Kidney glomerular epithelial cell (primary cell): ENCODE data around the gene ZNF664.
A peak's percentile ranks its signal among the peaks of the same experiment; 100 is the strongest.
"Not testable (repeated sequence)": the region's sequence is repeated elsewhere in the genome, so short reads cannot be mapped to it uniquely, and the experiment has no call there.

Experiments used
- DNase-seq: peaks from one replicate; lab custom pipeline; 2025; lab: John Stamatoyannopoulos, UW

Gene ZNF664

GRCh38 chr12:123941624-123942237 lies 31.3 kb upstream of the ZNF664 start:
- DNase-seq, result no peak

- DNase-seq, result peak; percentile 63
Observed at GRCh38 chr12:123942238-123942653, 30.8 kb upstream of the ZNF664 start.

- no peak for DNase-seq
Observed at GRCh38 chr12:123942911-123943648, 29.9 kb upstream of the ZNF664 start.

- no peak for DNase-seq
Observed at GRCh38 chr12:123943816-123944215, 29.2 kb upstream of the ZNF664 start.

GRCh38 chr12:123944696-123945095 lies 28.3 kb upstream of the ZNF664 start:
- no peak for DNase-seq

- no peak for DNase-seq
Observed at GRCh38 chr12:123945287-123946151, 27.5 kb upstream of the ZNF664 start.

GRCh38 chr12:123946152-123946515 lies 26.9 kb upstream of the ZNF664 start:
- DNase-seq, result no peak

DNA sequence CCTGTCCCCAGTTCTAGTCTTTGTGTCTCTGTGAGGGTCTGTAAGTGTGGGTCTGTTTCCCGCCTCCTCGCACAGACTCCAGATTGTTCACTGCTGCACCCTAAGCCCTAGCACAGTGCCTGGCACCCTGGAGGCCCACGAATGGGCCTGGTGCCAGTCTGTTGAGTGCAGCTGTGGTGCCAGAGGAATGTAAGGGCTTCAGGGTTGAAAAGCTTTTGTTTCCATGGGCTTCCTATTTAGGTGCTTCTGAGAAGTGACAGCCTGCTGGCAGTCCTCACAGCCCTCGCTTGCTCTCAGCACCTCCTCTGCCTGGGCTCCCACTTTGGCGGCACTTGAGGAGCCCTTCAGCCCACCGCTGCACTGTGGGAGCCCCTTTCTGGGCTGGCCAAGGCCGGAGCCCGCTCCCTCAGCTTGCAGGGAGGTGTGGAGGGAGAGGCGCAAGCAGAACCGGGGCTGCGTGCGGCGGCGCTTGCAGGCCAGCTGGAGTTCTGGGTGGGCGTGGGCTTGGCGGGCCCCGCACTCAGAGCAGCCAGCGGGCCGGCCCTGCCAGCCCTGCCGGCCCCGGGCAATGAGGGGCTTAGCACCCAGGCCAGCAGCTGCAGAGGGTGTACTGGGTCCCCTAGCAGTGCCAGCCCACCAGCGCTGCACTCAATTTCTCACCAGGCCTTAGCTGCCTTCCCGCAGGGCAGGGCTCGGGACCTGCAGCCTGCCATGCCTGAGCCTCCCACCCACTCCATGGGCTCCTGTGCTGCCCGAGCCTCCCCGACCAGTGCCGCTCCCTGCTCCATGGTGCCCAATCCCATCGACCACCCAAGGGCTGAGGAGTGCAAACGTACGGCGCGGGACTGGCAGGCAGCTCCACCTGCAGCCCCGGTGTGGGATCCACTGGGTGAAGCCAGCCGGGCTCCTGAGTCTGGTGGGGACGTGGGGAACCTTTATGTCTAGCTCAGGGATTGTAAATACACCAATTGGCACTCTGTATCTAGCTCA lies 26.2 kb upstream of the ZNF664 start:
- not testable (repeated sequence) for DNase-seq

GRCh38 chr12:123947531-123947930 lies 25.5 kb upstream of the ZNF664 start:
- not testable (repeated sequence) for DNase-seq

GRCh38 chr12:123948401-123948795 lies 24.6 kb upstream of the ZNF664 start:
- no peak for DNase-seq

DNA sequence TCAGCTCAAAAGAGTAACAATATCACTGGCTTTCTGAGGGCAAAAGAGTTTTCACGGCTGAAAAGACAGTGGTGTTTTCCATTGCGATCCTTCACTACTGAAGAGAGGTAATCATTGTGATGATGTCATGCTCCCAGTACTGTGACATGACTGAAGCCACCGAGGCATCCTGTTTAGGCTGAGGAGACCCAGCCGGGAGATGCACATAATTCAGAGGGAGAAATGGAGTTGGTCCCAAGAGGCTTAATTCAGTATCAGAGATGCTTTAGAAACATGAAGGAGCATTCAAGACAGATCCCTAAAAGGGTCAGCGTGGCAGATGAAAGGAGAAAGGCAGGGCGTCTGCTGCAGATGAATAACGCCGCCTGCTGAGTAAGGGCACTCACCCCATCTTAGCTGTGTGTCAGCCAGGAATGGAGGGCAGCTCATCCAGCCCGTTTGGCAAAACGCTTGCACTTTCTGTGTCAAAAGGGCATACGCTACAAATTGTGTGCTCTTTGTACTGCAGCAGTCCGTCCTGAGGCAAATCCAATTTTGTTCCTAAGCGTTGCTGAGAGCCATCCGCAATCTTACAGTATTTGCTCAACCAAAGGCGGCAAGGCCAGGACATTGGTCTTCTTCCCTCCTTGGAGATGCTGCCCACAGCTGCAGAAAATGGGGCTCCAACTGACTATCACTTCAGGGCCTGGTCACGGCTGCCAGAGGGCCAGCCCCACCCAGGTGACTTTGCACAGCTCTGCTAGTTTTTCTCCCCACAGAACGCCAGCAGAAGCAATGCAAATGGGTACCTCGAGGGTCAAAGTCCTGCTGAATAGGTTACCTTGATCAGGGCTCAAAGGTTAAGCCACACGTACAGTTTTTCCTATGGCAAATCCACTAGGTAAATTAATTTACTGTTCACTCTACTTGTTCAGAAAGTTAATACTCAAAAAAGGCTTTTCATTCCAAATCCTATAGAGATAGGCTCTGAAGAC lies 23.9 kb upstream of the ZNF664 start:
- no peak for DNase-seq

- no peak for DNase-seq
Observed at GRCh38 chr12:123949770-123950165, 23.2 kb upstream of the ZNF664 start.

GRCh38 chr12:123950476-123951349 lies 22.3 kb upstream of the ZNF664 start:
- no peak for DNase-seq

GRCh38 chr12:123951467-123951866 lies 21.5 kb upstream of the ZNF664 start:
- DNase-seq, result no peak

GRCh38 chr12:123952037-123952436 lies 21.0 kb upstream of the ZNF664 start:
- no peak for DNase-seq

GRCh38 chr12:123954647-123955350 lies 18.2 kb upstream of the ZNF664 start:
- DNase-seq, result no peak

- DNase-seq, result no peak
Observed at GRCh38 chr12:123956249-123956648, 16.8 kb upstream of the ZNF664 start.

DNA sequence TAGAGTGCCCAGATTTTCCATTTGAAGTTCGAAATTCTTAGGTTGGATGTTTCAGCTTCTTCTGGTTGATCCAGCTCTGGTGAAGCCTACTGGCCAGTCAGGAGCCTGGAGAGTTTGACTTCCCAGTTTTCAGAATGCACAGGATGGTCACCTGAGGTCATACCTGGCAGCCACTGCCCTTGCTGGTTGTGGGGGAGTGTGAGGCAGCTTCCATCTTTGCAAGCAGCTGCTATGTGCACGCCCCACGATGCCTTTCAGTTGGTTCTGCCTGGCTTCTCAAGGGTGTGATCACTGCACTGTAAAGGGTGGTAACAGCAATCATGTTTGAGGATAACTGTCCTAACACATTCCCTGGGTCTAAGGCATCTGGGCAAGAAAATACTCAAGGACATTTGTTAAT lies 15.8 kb upstream of the ZNF664 start:
- no peak for DNase-seq

GRCh38 chr12:123958462-123958861 lies 14.6 kb upstream of the ZNF664 start:
- DNase-seq, result no peak
